Fibroblast of skin of abdomen (primary cell): ENCODE results near the gene STOML3. TPM values are rescaled to one million over a fixed set of nuclear protein-coding genes. Genes with fewer than 3 reads are reported as not detected.
"Not testable (repeated sequence)": the region's sequence is repeated elsewhere in the genome, so short reads cannot be mapped to it uniquely, and the experiment has no call there.

Source experiments
- DNase-seq: peaks from one replicate; pipeline ENCODE4 v3.0.0-alpha.2; 2013
- polyA plus RNA-seq, 2 experiments: library from polyadenylated mRNA; unstranded; fragments of 120-200 nt; gene quantifications; one replicate each; pipeline ENCODE4 v1.2.1, GENCODE V29; 2013; ENCODE audit not compliant: insufficient read length in 2 of 2

STOML3 gene, protein sequence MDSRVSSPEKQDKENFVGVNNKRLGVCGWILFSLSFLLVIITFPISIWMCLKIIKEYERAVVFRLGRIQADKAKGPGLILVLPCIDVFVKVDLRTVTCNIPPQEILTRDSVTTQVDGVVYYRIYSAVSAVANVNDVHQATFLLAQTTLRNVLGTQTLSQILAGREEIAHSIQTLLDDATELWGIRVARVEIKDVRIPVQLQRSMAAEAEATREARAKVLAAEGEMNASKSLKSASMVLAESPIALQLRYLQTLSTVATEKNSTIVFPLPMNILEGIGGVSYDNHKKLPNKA
- not detected for polyA plus RNA-seq (2013, experiment 1 of 2; ENCODE audit: insufficient read length)
- polyA plus RNA-seq (2013, experiment 2 of 2; ENCODE audit: insufficient read length): not detected

DNA sequence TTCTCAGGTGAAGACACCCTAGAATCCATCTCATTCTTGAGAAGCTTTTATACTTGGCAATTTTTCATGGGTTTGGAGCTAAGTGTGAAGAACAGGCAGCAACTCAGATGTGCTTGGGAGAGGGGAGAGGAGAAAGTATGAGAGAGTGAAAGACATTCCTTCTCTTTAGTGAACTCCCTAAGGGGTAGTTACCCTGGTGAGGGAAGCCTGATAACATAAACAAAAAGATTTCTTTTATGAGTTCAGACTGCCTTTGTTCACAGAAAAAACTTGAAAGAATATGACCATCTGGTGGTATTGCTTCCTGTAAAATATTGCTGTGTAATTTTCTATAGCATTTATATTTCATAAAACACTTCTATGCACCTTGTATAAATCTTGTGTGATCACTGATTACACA, at the start of gene STOML3:
Gene STOML3, minus strand, starts transcription at position 139 of the 400 bp plus-strand sequence. Its CDS starts 110 bp downstream, at position 29.
- DNase-seq: no peak

- DNase-seq: no peak
Observed at GRCh38 chr13:39040206-39040605, 49.6 kb upstream of the STOML3 start.

DNA sequence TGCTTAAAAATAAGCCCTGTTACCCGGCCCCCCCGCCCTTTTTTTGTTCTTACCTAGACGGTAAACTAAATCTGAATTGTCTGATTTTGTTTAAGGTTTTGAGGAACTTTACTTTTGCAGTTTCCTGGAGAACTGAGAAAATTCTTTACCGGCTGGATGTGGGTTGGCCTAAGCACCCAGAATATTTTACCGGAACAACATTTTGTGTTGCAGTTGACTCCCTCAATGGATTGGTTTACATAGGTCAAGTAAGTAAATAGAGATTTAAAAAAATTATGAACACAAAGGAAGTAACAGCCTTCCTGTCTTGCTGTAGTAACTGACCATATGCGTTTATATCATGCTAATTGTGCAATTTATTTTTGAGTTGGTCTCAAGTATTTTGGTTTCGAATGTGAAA, 48.4 kb upstream of the STOML3 start:
- DNase-seq: no peak

DNA sequence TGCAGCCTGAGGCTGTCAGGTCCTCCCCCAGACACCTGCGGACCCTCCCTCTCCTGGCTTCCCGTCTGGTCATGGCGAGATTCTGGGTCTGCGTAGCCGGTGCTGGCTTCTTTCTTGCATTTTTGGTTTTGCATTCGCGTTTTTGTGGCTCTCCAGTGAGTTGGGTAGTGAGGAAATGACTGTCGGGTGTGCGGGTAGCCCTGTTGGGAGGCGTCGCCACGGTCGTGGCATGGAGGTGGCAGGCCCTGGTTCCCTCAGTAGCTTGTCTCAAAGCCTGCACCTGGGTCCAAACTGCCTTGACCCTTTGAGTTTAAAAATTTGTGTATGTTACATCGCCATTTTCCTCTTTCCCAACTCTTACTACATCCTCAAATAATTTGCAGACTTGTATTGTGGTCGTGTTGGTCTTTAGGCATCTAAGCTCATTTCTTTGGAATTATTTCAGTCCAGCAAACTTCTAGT, 48.0 kb upstream of the STOML3 start:
- peak; percentile 5 for DNase-seq

- peak; percentile 97 for DNase-seq
Observed at GRCh38 chr13:39037880-39038568, 47.4 kb upstream of the STOML3 start, which contains the start of the genes NHLRC3 and PROSER1. NHLRC3 (plus strand) TSS chr13:39038456; CDS start chr13:39038640, 184 bp downstream. PROSER1 (minus strand) TSS chr13:39038089; CDS start chr13:39037242, 847 bp downstream.

GRCh38 chr13:39037410-39037879, 46.8 kb upstream of the STOML3 start:
- DNase-seq: peak; percentile 1

DNA sequence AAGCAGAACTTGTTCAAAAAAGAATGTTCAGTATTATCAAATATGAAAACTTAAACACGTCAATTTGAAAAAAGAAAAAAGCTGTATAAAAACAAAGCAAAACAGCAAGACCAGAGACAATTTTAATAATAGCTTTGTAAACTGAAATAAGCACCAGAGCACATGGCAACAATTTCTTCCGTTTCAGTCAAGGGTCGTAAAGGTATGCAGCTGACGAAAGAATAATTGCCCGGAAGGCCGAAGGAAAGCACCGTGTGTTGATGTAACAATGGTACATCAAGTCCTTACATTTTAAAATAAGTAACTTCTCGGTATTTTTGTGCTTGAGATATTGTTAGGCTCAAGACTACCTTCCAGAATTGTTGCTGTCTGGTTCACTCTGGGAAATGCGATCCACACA, 45.6 kb upstream of the STOML3 start:
- DNase-seq: peak; percentile 17

- DNase-seq: no peak
Observed at GRCh38 chr13:39035799-39036198, 45.2 kb upstream of the STOML3 start.

DNA sequence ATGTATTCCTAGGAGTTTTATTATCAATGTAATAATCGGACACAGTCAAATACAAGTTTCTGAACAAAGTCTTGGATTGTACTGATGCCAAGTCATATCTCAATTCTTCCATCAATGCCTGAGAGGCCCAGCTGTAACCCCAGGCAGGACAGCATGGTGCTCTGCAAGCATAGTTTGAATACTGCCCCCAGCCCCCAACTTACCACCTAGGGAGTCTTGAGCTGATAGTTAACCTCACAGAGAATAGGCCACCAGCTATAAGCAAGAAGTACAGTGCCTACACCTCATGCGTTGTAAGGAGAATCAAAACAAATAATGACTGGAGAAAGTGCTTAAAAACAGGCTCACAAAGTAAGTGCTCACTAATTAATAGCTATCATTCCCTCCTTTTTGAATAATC, 44.6 kb upstream of the STOML3 start:
- no peak for DNase-seq

DNA sequence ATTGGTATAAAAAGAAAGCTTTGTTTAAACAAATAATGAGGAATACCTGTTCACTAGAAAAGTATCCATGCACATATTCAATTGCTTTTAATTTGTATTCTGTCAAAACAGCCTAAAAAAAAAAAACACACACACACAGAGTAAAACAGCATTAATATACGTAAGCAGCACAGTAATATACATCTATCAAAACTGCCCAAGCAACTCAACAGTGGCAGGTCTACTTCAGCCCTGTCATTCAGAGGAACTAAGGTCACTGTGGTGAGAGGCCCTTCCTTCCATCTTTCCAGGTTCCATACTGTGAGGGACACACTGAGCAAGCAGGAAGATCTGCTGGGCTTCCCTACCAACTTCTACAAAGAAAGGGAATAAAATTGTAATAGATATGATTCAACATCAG, 43.5 kb upstream of the STOML3 start:
- no peak for DNase-seq

- no peak for DNase-seq
Observed at GRCh38 chr13:39032150-39032549, 41.5 kb upstream of the STOML3 start.

DNA sequence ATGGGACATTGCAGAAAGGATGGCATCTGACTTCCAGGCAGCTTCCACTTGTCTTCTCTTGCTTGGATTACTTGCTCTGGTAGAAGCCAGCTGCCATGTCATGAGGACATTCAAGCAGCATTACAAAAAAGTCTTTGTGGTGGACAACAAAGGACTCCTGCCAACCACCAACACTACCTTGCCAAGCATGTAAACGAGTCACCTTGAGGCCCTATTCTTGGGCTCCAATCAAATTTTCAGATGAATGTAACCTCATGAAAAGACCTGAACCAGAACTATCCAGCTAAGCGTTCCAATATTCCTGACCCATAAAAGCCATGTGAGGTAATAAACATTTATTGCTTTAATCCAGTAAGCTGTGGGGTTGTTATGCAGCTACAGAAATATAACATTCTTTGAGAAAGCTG, 34.8 kb upstream of the STOML3 start:
- DNase-seq: no peak

- DNase-seq: no peak
Observed at GRCh38 chr13:39023761-39024160, 33.1 kb upstream of the STOML3 start.

DNA sequence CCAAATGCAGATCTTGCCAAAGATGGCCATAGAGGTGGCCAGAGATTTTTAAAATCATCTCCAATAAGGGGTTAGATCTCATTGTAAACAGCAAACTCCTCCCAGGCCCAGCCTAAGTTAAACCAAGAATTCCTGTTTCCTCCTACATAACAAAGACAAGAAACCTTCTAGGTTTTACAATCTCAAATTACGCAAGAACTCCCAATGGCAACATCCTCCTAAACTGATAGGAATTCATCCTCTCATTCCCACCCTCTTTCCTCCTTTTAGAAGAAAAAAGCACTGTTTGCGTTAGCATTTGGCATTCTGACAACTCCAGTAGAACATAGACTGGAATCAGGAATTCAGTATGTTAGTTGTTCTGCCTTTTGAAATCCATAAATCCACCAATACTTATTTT, 32.7 kb upstream of the STOML3 start:
- peak; percentile 12 for DNase-seq

- DNase-seq: no peak
Observed at GRCh38 chr13:39020853-39021462, 30.3 kb upstream of the STOML3 start.

- DNase-seq: peak; percentile 9
Observed at GRCh38 chr13:39016787-39017186, 26.2 kb upstream of the STOML3 start.

DNA sequence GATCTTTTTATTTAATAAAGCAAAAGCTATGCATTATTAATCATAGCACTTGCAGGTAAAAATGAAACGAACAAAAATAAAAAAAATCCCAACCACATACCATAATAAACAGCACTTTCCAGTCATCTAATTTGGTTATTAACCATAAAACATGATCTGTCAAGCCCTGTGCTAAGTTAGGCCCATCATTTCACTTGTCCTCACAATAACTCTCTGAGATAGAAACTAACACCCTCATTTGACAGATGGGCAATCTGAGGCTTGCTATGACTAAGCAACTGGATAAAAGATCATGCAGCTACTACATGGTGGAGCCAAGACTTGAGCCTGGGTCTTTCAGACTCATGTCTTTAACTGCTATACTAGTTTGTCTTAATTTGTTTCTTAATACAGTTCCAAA, 25.5 kb upstream of the STOML3 start:
- DNase-seq: no peak

DNA sequence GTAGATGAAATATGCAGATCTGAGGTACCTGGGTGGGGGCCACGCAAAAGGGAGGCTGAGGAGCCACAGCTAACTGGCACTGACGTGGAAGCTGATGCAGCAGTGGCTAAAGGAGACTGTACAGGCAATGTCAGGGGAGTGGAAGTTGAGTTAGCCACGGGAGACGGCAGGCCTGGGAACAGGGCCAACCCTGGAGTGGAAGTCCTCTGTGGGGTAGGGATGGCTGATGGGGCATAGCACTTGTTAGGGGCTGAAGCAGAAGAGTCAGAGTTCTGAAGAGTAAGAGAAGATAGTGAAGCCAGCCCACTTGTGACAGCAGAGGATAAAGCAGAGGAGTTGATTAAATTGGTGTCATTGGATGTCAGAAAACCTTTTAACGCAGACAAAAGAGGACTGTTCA, 22.8 kb upstream of the STOML3 start:
- DNase-seq: no peak

- DNase-seq: no peak
Observed at GRCh38 chr13:39012608-39013007, 22.0 kb upstream of the STOML3 start.

- DNase-seq: not testable (repeated sequence)
Observed at GRCh38 chr13:39006371-39007111, 15.9 kb upstream of the STOML3 start.

- no peak for DNase-seq
Observed at GRCh38 chr13:38998739-38999138, 8.1 kb upstream of the STOML3 start.

- no peak for DNase-seq
Observed at GRCh38 chr13:38993381-38993780, 2.8 kb upstream of the STOML3 start.
